ENCODE results near the gene SLC29A3. TPM values are rescaled to one million over a fixed set of nuclear protein-coding genes. Genes with fewer than 3 reads are reported as not detected.

Gene SLC29A3
- total RNA-seq, 2 experiments from 2014 or later, result 2.3 to 2.5 TPM

- Histone ChIP-seq H3K4me1 (ENCODE audit: insufficient read depth, low read length) (no peaks in the 10 kb centered on the region), H3K27me3 (ENCODE audit: control insufficient read depth in 1 of 2, insufficient read depth in 2 of 2, low read length in 2 of 2) (peaks cover 0 to 3% of the 10 kb centered on the region in 2 experiments), H3K36me3 (ENCODE audit: insufficient read depth, low read length) (no peaks in the 10 kb centered on the region), H3K27ac (ENCODE audit: low read depth in 1 of 2, low read length in 2 of 2) (no peak overlapping the region), H3K4me3 (ENCODE audit: low read length) (no peak overlapping the region), H3K9me3 (ENCODE audit: control insufficient read depth in 1 of 2, insufficient read depth in 1 of 2, low read length in 2 of 2) (no peaks in the 10 kb centered on the region)
- intact Hi-C loops (cut with DNase I, micrococcal nuclease), result no loop called here
- Mint-ChIP-seq H3K4me3 (no peak overlapping the region), H3K4me1 (ENCODE audit: low read depth) (no peaks in the 10 kb centered on the region), H3K27me3 (peaks cover 6% of the 10 kb centered on the region), H3K36me3 (ENCODE audit: low read depth) (no peaks in the 10 kb centered on the region), H3K27ac (no peak overlapping the region), H3K9me3 (no peaks in the 10 kb centered on the region)
- CTCF ChIA-PET, result no interaction called here
- DNase-seq (no peak), ATAC-seq (ENCODE audit: poor library complexity) (no peak)
- no peak for TF ChIP-seq CTCF (IDR thresholded peaks at IDR 0.05)
- POLR2A ChIA-PET, result no interaction called here
Measured at GRCh38 chr10:71299071-71299785, 19.8 kb upstream of the SLC29A3 start.

GRCh38 chr10:71300555-71301370 is 18.3 kb upstream of the SLC29A3 start:
- no peak overlapping the region for H3K27ac Mint-ChIP-seq
- no peak for TF ChIP-seq CTCF (IDR thresholded peaks at IDR 0.05)
- intact Hi-C loops (cut with DNase I, micrococcal nuclease), result no loop called here
- H3K27me3 Mint-ChIP-seq, result peaks cover 6% of the 10 kb centered on the region
- DNase-seq, result no peak
- no peak overlapping the region for H3K4me3 Mint-ChIP-seq
- H3K4me1 Mint-ChIP-seq (ENCODE audit: low read depth), result no peaks in the 10 kb centered on the region
- no peaks in the 10 kb centered on the region for H3K9me3 Mint-ChIP-seq
- Histone ChIP-seq H3K4me1 (ENCODE audit: insufficient read depth, low read length) (no peaks in the 10 kb centered on the region), H3K4me3 (ENCODE audit: low read length) (no peak overlapping the region), H3K36me3 (ENCODE audit: insufficient read depth, low read length) (no peaks in the 10 kb centered on the region), H3K9me3 (ENCODE audit: control insufficient read depth in 1 of 2, insufficient read depth in 1 of 2, low read length in 2 of 2) (no peaks in the 10 kb centered on the region), H3K27ac (ENCODE audit: low read depth in 1 of 2, low read length in 2 of 2) (no peak overlapping the region), H3K27me3 (ENCODE audit: control insufficient read depth in 1 of 2, insufficient read depth in 2 of 2, low read length in 2 of 2) (peaks cover 0 to 3% of the 10 kb centered on the region in 2 experiments)
- H3K36me3 Mint-ChIP-seq (ENCODE audit: low read depth), result no peaks in the 10 kb centered on the region
- CTCF ChIA-PET, result no interaction called here
- ATAC-seq (ENCODE audit: poor library complexity), result no peak
- POLR2A ChIA-PET, result no interaction called here

- H3K4me3 Mint-ChIP-seq, result no peak overlapping the region
- no peak for TF ChIP-seq CTCF (IDR thresholded peaks at IDR 0.05)
- ChIA-PET CTCF (no interaction called here), POLR2A (no interaction called here)
- intact Hi-C loops (cut with DNase I, micrococcal nuclease), result no loop called here
- H3K27me3 Mint-ChIP-seq, result peaks cover 6% of the 10 kb centered on the region
- Histone ChIP-seq H3K4me3 (ENCODE audit: low read length) (no peak overlapping the region), H3K9me3 (ENCODE audit: control insufficient read depth in 1 of 2, insufficient read depth in 1 of 2, low read length in 2 of 2) (no peaks in the 10 kb centered on the region), H3K36me3 (ENCODE audit: insufficient read depth, low read length) (no peaks in the 10 kb centered on the region), H3K27me3 (ENCODE audit: control insufficient read depth in 1 of 2, insufficient read depth in 2 of 2, low read length in 2 of 2) (peaks cover 0 to 3% of the 10 kb centered on the region in 2 experiments), H3K27ac (ENCODE audit: low read depth in 1 of 2, low read length in 2 of 2) (no peak overlapping the region), H3K4me1 (ENCODE audit: insufficient read depth, low read length) (no peaks in the 10 kb centered on the region)
- no peaks in the 10 kb centered on the region for H3K4me1 Mint-ChIP-seq (ENCODE audit: low read depth)
- no peak overlapping the region for H3K27ac Mint-ChIP-seq
- no peaks in the 10 kb centered on the region for H3K9me3 Mint-ChIP-seq
- no peak for ATAC-seq (ENCODE audit: poor library complexity)
- no peak for DNase-seq
- H3K36me3 Mint-ChIP-seq (ENCODE audit: low read depth), result no peaks in the 10 kb centered on the region
Measured at GRCh38 chr10:71301371-71301916, 17.6 kb upstream of the SLC29A3 start.
